Activated naive CD8-positive, alpha-beta T cell treated with anti-CD3 and anti-CD28 coated beads, Interleukin-2, amount 50 U/mL, for 16 hours (primary cell): ENCODE data around the gene HMCN1.

Experiments used
- DNase-seq: peaks from one replicate; pipeline ENCODE4 v3.0.0-alpha.2; 2020; ENCODE audit warnings: low read depth, low spot score

Gene HMCN1

DNA sequence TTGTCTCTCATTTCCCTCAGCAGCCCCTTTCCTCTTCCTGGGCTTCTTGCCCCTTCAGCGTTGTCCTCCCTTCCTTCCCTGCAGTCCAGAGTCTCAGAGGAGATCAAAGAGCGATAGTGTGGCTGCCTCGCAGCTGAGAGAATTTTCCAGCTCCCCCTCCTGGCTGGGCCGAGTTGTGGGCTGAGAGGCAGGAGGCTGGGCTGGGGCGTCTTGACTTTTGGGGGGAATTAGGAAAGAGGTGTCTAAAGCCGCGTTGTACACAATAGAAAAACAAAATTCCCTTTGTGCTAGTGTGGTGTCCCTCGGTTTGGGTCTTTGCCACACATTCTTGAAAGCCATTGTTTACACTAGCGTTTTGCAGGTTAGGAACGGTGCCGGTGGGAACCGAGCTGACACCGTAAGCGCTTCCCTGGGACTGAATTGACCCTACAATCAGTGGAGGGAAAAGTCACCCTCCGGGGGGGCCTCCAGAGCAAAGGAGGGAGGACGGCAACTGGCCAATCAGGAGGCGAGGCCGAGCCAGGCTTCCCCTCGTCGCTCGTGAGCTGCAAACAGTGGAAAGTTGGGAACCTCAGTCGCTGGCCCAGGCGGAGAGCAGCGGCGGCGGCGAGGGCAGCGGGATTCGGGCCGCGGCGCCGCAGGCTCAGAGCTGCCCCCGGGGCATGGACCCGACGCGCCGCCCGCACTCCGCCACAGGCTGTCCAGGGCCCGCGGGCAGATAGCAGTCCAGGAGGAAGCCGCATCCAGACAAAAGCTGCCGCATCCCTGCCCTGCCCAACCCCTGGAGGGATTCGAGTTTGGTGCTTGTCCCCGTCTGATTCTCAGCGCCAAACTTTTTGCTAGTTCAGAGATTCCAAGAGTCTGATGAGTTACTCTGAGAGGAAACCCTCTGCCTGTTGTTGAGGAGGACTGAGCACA is at the start of gene HMCN1:
TSS of gene HMCN1 (plus strand) at position 574 of the 918 bp plus-strand sequence. CDS start 389 bp downstream, outside the sequence.
- DNase-seq, result no peak

DNA sequence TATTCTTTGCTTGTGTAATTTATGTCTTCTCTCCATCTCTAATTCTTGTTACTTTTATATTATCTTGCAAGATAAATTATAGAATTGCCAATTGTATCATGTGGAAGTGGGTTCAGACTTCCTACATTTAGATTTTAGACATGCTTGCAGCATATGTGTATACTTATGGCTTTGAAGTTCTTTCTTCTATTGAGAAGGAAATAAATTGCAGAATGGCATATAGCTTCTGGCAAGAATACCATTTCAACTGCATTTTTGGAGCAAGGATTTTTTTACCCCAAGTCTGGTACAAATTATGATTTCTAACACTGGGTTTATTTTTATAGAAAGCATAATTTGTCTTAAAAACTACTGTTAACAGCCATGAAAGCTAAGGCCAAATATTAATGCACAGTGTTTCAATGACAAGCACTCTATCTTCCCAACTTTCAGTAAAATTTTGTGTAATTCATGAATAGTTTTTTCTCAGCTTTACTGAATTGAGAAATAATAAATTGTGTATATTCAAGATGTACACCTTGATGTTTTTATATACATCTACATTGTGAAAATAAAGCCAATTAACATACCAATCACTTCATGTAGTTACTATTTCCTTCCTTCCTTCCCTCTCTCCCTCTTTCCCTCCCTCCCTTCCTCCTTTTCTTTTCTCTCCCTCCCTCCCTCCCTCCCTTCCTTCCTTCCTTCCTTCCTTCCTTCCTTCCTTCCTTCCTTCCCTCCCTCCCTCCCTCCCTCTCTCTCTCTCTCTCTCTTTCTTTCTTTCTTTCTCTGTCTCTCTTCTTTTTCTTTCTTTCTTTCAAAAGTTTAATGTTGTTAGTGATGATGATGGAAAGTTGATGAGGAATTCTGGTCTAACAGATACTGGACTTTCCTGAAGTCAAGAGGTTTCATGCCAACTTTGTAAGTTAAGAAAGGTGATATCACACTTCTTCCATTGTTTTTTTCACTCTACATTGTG is 47.1 kb upstream of the HMCN1 start:
- DNase-seq, result no peak

DNA sequence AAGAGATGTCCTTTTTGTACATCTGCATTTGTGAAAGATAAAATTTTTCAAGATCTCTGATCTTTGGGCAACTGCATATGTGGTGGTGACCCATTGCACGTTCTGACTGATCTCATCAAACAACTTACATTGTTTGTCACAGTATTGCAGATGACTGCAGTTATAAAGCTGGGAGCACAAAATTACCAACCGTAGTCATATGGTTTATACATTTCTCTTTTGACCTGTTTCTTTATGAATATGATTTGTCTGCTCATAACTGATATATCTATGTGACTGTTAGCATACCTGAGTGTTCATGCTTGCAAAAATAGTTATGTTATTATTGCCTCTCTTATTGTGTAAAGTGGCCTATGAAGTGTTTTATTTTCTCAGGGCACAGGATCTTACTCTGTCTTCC is 43.7 kb upstream of the HMCN1 start:
- no peak for DNase-seq

DNA sequence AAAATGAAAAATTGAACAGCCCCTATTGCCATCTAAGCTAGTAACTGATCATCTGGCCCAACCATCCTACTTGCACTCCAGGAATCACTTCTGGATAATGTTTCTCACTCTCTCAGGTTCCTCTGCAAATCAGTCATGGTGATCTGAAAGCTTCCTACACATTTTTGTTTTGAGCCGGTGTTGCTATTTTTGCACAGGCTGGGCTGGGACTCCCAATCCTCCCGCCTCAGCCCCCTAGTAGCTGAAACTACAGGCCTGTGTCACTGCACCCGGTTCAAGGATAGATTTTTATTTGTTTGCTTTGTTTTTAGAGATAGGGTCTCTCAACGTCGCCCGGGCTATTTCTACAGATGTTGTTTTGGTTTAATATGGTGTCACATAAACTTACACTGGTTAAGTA is 40.5 kb upstream of the HMCN1 start:
- DNase-seq, result no peak

DNA sequence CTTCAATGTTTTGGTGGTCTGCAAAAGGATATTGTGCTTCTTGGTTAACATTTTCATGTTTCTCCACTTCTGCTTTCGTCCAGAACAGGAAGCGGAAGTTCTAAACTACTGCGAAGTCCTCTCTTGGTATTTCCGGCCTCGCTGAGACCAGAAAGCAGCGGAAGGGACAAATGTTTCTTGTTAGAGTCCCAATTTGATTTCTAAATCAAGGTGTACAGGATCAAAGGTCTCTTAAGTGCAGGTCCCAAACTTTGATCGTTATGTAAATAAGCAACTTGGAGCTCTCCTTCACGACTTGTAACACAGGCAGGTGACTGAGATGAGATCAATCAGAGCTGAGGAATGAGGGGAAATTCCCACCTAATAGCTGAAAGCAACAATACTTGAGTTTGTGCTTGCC is 40.1 kb upstream of the HMCN1 start:
- DNase-seq, result no peak

DNA sequence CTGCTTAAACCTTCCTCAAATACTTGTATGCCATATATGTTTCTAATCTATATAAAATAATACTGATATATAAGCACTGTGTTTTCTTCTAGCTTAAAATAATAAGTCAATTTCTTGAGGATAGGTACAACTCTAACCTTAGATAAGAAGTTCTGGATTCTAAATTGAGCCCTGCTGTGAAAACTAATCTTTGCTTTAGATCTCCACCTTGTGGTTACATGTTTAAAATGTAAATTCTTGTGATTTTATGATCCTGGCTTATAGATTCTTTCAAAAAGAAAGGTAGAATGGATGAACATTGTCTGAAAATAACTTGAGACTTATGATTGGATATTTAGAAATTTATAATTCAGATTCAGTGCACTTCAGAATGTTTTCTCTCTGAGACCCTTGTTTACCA is 38.9 kb upstream of the HMCN1 start:
- no peak for DNase-seq

DNA sequence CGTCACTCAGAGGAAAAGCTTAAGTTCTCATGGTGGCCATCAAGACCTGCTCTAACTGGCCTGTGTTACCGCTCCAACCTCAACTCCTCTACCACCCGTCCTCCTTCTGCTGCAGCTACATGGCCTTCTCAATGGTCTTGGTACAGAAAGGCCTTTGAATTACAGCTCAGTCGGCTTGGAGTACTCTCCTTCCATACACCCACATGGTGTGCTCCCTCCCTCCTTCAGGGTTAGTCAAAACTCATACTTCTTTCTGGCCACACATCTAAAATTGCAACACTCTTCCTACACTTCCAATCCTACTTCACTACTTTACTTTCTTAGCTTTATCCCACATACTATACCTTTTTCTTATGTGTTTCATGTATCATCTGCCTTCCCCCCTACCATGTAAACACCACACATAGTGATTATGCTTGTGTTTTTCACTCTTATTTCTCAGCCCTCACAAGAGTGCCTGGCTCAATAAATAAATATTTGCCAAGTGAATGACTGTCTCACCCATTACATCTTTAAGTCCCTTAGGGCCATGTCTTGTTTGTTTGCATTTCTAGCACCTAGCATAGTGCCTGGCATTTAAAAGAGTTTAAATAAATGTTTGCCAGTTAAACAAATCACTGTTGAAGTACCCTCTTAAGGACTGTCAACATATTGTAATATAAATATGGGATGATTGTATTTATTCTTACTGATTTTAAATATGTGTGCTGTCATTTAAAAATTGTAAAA is 37.6 kb upstream of the HMCN1 start:
- no peak for DNase-seq

DNA sequence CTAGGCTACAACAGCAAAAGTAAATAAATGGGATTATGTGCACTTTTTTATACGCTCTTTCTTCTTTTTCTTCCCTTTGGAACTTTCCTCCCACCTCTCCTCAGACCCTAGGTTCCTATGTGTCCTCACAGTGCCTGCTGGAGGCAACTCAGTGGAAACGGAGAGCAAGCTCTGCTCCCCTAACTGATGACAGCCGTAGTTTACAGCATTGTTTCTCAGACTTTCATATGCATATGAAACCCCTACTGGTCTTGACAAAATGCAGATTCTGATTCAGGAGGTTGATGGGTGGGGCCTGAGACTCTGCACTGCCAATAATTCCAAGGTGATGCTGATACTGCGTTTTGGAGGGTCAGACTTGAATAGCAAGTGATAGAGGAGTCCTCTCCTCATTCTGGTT is 34.3 kb upstream of the HMCN1 start:
- no peak for DNase-seq

DNA sequence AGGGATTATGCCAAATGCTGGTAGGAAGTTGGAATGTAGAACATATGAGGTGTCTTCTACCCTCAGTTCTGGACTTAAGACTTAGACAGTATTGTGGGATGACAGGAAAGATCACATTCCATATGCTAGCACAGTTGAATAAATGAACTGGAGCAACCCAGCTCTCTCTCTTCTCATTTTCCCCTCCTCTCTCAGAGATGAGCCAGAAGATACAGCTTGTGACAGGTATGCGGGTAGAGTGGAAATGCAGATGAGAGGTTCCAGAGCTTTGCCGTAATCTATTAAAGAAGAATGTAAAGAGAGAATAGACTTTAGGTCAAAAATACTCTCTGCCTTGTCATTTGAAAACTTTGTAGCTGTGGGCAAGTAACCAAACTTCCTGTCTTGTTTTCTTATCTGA is 32.5 kb upstream of the HMCN1 start:
- no peak for DNase-seq

DNA sequence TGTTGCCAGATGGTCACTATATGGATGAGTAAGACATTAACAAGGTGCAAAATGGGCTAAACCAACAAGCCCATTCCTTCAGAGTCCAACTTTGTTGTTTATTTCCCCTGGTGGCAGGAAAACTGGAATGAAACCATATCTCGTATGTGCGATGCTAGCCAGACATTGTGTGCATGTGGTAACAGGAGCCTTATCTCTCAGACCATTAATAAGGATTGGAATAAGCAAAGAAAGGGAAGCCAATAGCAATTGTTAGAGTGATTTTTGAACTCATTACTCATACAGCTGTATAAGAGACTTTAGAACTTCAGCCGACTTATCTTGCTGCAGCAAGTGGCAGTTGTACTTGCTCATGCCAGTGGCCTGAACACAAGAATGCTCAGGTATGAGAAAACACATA is 30.0 kb upstream of the HMCN1 start:
- DNase-seq, result no peak

DNA sequence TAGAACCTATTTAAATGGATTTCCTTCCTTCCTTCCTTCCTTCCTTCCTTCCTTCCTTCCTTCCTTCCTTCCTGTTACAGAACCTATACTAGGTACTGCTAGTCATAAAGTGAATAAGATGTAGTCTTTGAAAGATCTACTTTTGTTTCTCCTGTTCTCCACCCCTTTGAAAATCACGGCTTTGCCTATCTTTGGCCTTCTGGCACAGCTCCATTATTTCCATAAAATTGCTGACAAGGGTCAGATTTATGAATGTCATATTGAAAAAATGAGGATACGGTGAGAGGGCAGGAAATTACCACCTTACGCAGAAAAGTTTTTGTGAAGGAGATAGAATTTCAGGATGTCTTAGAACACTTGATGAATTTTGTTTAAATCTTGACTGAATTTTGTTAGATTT is 18.1 kb upstream of the HMCN1 start:
- DNase-seq, result no peak

DNA sequence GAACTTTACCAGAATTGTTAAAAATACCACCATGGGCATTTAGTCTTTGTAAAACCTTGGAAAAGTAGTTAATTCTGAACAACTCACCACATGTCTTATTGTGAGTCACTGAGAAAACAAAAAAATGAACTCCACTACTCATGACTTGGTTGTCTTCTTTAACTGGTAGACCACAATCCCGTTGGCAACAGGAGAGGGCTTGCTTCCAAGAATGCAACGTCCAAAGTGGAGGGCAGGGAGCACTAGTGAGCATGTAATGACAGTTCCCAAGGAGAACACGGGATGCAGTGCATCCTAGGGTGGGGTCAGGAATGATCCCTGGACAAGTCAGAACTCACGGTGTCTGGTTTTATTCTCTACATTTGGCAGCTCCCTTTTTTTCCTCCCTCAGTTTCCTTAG is 15.2 kb upstream of the HMCN1 start:
- DNase-seq, result no peak

DNA sequence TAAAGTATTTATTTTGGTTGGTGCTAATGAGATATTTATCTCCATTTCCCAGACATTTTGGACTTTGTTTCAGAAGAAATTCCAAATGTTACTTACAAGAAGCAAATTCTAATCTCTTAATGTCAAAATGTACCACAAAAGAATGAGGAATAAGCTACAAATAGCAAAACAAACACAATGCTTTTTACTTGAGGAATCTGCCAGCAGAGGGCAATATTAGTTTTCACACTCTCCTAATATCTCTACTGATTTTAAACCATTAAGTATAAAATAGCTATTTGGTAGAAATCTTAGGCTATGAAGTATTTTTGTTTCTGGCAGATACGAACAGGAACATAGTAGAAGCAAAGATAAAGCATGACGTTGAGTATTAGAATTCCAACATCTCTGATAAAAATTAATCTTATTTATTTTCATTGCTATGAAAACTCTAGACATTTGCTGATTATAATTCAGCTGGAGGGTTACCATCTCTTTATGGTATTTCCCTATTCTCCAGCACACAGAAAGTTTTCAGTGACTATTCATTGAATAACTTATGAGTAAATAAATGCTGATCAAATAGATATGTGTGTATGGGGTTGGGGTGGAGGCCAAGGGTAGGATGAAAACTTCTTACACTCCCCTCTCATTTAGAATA is 13.4 kb upstream of the HMCN1 start:
- no peak for DNase-seq

DNA sequence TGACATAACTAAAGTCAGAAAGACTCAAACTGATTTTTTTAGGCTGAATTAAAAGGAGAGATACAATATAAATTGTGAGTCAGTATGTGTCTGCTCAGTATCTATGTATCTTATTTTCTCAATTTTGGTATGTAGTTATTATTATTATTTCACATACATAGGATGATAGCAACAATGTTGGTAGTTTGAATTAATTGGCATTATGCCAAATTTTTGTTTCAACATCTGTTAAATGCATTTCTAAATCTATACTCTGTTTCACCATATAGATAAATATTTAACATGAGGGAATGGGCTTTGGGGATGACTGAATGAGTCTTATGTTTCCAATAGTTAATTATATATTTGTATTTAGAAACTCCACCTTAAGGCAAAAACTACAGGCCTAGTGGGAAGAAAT is 12.6 kb upstream of the HMCN1 start:
- DNase-seq, result no peak

DNA sequence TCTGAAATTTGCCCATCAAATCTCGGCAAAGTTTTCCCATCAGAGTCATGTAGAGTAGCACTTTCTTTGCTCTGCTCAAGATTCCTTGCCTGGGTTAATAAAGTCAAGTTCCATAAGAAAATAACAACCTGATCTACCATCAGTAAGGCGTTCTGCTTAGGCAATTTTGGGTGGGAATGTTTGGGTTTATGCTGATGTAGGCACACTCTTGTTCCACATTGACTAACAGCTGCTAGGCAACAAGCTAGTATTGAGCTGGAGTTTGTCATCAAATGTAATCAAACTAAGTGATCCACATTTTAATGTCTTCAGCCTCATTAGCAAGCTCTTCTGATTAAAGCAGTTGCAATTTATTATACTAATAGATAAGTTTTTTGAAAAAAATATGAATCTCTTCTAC is 12.1 kb upstream of the HMCN1 start:
- no peak for DNase-seq

DNA sequence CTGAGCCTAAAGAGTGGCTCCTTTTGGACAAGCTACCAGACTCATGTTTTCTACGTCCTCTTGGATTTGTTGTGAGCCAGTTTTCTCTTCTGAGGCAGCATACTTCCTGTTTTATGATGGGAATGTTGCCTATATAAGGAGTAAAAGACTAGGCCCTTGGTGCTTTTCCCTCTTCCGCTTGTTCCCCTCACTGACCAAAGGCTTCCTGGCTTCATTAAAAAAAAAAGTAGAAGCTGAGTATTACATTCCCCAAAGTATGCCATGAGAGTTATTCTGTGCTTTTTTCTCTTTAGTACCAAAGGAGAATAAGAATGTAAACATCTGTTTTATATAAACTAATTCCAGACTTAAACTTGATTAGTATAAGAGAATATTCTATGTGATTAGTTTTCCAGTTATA is 6.5 kb upstream of the HMCN1 start:
- no peak for DNase-seq

DNA sequence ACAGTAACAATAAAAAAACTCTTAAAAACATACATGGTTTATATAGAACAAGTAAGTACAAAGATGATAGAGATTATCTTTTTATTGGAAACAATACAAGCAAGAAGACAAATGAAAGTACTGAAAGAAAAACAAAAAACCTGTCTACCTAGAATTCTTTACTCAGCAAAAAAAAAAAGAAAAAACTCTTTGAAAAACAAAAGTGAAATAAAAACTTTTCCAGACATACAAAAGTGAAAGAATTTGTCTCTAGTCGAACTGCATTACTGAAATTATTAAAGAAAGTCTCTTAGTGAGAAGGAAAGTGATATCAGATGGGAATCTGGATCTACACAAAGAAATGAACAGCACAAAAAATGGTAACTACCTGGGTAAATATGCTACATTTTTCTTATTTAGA is 2.7 kb upstream of the HMCN1 start:
- no peak for DNase-seq

DNA sequence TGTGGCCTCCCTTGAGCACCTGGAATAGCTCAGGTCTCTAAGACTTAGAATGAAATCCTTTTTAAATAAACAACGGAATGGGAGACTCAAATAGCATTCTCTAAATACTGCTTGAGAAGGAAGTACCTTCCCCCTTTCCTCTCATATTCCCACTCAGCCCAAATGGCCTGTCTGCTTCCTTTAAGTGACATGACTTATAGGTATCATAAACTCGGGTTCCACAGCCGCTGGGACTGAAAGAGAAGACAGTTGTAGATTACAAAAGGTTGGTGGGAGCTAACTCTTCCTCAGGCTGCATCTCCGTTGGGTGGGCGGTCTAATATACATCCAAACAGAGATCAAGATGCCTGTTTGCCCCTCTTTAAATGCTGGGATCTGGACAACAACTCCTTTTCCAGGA is 1.2 kb upstream of the HMCN1 start:
- no peak for DNase-seq

DNA sequence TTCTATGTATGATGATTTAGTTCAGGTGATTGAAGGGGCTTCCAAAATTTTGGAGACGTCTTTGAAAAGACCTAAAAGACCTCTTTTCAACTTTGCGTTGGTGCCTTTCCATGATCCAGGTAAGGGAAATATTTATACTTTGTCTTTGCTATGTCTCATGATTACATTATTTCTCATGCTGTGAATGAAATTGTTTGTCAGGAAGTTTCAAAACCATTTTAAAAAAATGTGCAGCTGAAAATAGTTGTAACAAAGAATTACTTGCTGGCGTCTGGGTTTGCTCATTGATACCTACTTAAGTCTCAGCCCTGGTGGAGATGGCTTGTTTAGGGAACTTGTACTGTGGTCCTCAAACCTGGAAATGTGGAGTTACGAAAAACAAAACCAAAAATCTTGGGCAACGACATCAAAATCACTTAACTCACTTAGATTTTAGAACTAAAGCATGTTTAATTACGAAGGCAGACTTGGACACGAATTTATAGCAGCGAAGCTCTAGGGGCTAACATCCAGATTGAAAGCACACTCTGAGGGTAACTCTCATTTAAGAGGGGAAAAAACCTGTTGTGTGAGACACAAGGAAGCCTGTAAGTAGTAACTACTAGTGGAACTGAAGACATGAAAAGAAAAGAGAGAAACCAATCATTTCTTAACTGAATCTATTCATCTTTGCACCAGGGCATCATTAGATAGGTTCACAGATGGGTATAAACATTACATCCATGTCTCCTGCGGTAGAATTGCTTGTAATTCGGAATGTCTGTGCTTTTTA is 924 bp downstream of the HMCN1 start:
- no peak for DNase-seq

DNA sequence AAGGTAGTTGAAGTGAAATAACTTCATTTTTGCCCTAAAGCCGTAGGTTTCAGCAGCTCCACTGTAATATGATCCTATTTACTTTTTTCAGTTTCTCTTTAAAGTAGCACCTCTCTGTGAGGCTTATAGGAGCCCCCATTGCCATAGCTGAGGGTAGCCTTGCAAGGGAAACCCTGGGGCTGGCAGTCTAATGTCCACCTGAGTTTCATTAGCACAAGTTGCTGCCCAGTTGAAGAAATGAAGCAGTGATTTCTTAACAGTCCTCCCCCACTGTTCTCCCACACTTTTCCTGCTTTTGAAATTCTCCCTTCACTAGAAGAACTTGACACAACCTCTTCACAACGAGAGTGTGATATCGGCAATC is 1.5 kb downstream of the HMCN1 start:
- DNase-seq, result no peak

DNA sequence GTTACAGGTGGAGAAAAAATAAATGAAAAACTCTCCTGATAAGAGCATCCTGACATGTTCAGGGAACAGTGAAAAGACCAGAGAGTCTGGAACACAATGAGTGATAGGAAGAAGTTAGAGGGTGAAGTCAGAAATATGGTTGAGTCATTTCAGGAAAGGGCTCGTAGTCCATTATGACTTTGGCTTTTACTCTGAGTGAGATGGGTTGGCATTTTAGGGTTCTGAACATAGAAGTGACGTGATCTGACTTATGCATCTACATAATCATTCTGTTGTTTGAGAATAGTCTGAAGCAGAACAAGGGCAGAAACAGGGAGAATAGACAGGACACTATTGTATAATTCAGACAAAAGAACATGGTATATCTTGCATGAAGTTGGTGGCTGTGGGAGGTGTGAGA is 5.8 kb downstream of the HMCN1 start:
- DNase-seq, result no peak
